HepG2 (cell line): ENCODE results near the gene GOLGA3. TPM values are rescaled to one million over a fixed set of nuclear protein-coding genes. Genes with fewer than 3 reads are reported as not detected.

Experiments used
- ATAC-seq: fragments of 200-7000 bp; cut with Tn5 transposase; 3 replicates; pipeline ENCODE4 v1.9.1; 2020; ENCODE audit warnings: mild to moderate bottlenecking, moderate library complexity
- BruUV-seq: library from RNA; stranded (reverse); fragments of 400-500 nt; replicated peaks from 2 replicates; lab custom pipeline; 2021; lab: Mats Ljungman, UMichigan
- CTCF ChIA-PET: fragments of 300-600 bp; formaldehyde crosslinking; extraction: SDS; loops from one replicate; lab custom pipeline; 2021; ENCODE audit warnings: low total read pairs, inconsistent platforms, low intra/inter-chr PET ratio; lab: Yijun Ruan, JAX
- POLR2A ChIA-PET: fragments of 350-600 bp; sonication (Branson Sonifier 250); formaldehyde crosslinking; loops from one replicate; lab custom pipeline; 2020; ENCODE audit warnings: antibody characterized with exemption, inconsistent platforms; lab: Yijun Ruan, JAX
- DNase-seq: peaks from one replicate; pipeline ENCODE4 v3.0.0-alpha.2; 2015; ENCODE audit warnings: low spot score
- FAIRE-seq: peaks from 3 replicates; lab custom pipeline; 2011; peaks lifted over from hg19 to GRCh38; lab: Jason Lieb, UNC
- H2AFZ ChIP-seq: one replicate; pipeline ENCODE4 v1.6.1; 2011; ENCODE audit warnings: low read length, inconsistent platforms
- H3K27ac ChIP-seq: fragments of 300-600 bp; 3 replicates; pipeline ENCODE4 v1.8.0; 2011; ENCODE audit warnings: mixed run types, mild to moderate bottlenecking, mixed read lengths, low read length, inconsistent platforms; ENCODE audit not compliant: insufficient read depth; ENCODE audit errors: extremely low read length
- H3K27me3 ChIP-seq, 2 experiments: fragments of 200-600 bp in 1 of 2; 2 replicates in 1 of 2; 3 replicates in 1 of 2; pipeline versions ENCODE4 v1.6.0 to v1.8.0; 2011; ENCODE audit warnings: low read length in 2 of 2, mild to moderate bottlenecking in 2 of 2, moderate library complexity in 2 of 2, inconsistent platforms in 1 of 2; ENCODE audit not compliant: insufficient read depth in 2 of 2, control insufficient read depth in 1 of 2
- H3K36me3 ChIP-seq, 2 experiments: fragments of 200-600 bp in 1 of 2; replicated peaks in 1 of 2; 2 replicates in 1 of 2; 3 replicates in 1 of 2; pipeline versions ENCODE4 v1.5.1 to v1.8.0; 2011; ENCODE audit warnings: low read length in 2 of 2, inconsistent platforms in 1 of 2; ENCODE audit not compliant: insufficient read depth in 2 of 2, control insufficient read depth in 1 of 2
- H3K4me1 ChIP-seq: 2 replicates; pipeline ENCODE4 v1.5.1; 2012; ENCODE audit warnings: low read length, inconsistent platforms; ENCODE audit not compliant: insufficient read depth
- H3K4me2 ChIP-seq: 2 replicates; pipeline ENCODE4 v1.6.0; 2011; ENCODE audit warnings: low read depth, low read length, inconsistent platforms
- H3K4me3 ChIP-seq, 3 experiments: fragments of 200-600 bp in 1 of 3; sonication (generic), shearing (Covaris generic) in 1 of 3; replicated peaks in 1 of 3; 2 replicates each; pipeline ENCODE4 v1.5.1; 2011 to 2016; ENCODE audit warnings: low read length in 3 of 3, inconsistent platforms in 2 of 3, low read depth in 2 of 3, mild to moderate bottlenecking in 2 of 3, control low read depth in 1 of 3, mixed read lengths in 1 of 3; ENCODE audit not compliant: insufficient read depth in 1 of 3
- H3K79me2 ChIP-seq: one replicate; pipeline ENCODE4 v1.6.1; 2011; ENCODE audit warnings: low read length, inconsistent platforms; ENCODE audit not compliant: insufficient read depth
- H3K9ac ChIP-seq: 2 replicates; pipeline ENCODE4 v1.6.0; 2011; ENCODE audit warnings: mild to moderate bottlenecking, low read depth, low read length, inconsistent platforms; ENCODE audit not compliant: insufficient read depth
- H3K9me3 ChIP-seq: 2 replicates; pipeline ENCODE4 v1.5.1; 2012; ENCODE audit warnings: mild to moderate bottlenecking, low read length
- H4K20me1 ChIP-seq: 2 replicates; pipeline ENCODE4 v1.6.0; 2011; ENCODE audit warnings: inconsistent platforms, mild to moderate bottlenecking, low read length, moderate library complexity; ENCODE audit not compliant: insufficient read depth
- GABPB1 ChIP-seq: IDR thresholded peaks from 2 replicates; pipeline ENCODE4 v1.6.1; 2016; ENCODE audit warnings: mild to moderate bottlenecking, missing genetic modification reagents, moderate library complexity, missing compliant biosample characterization
- GTF2F1 ChIP-seq: fragments of 150-350 bp; IDR thresholded peaks from 2 replicates; pipeline ENCODE4 v1.6.1; 2014; ENCODE audit warnings: low read length
- HNRNPLL ChIP-seq: fragments of 200-400 bp; formaldehyde crosslinking; IDR thresholded peaks from 2 replicates; pipeline ENCODE4 v1.6.1; 2017; ENCODE audit warnings: mild to moderate bottlenecking, low read depth, low read length; ENCODE audit not compliant: poor library complexity, severe bottlenecking
- MTA3 ChIP-seq: sonication (generic); formaldehyde crosslinking; IDR thresholded peaks from 2 replicates; pipeline ENCODE4 v1.4.0; 2020; ENCODE audit warnings: missing genetic modification reagents
- PCBP2 ChIP-seq: fragments of 200-400 bp; formaldehyde crosslinking; optimal IDR thresholded peaks from 2 replicates; pipeline ENCODE3; 2018; ENCODE audit warnings: low read length, low read depth; ENCODE audit not compliant: poor library complexity, severe bottlenecking
- ZBTB1 ChIP-seq: sonication (generic); formaldehyde crosslinking; IDR thresholded peaks from 2 replicates; pipeline ENCODE4 v1.4.0; 2020; ENCODE audit warnings: missing genetic modification reagents, borderline replicate concordance
- ZNF282 ChIP-seq: fragments of 450-650 bp; IDR thresholded peaks from 2 replicates; pipeline ENCODE4 v1.6.1; 2018; ENCODE audit not compliant: partially characterized antibody
- ZNF83 ChIP-seq: sonication (generic); formaldehyde crosslinking; IDR thresholded peaks from 2 replicates; pipeline ENCODE4 v1.4.0; 2020; ENCODE audit warnings: missing genetic modification reagents, mild to moderate bottlenecking, borderline replicate concordance
- WGBS: methylation state at CpG from one replicate; pipeline ENCODE4 v1.1.6; 2017; ENCODE audit warnings: low lambda C conversion rate; 5-methylcytosine and 5-hydroxymethylcytosine counted together
- in situ Hi-C: cut with HindIII; loops from 2 replicates; pipeline ENCODE4 v1.10.0; 2017; ENCODE audit warnings: low pct_unique_long_range_greater_than_20kb; ENCODE audit not compliant: extremely low pct_ligation_motif_present
- intact Hi-C: fragments of 100-400 bp; cut with micrococcal nuclease; formaldehyde crosslinking; loops from one replicate; pipeline ENCODE4 v1.10.0; 2022; ENCODE audit not compliant: unreplicated experiment
- polyA plus RNA-seq, 8 experiments: library from polyadenylated mRNA; depleted of rRNA in 3 of 8; stranded (reverse) in 7 of 8; unstranded in 1 of 8; fragments of >200 nt; fragmentation: Illumina TruSeq in 4 of 8; extraction: Trizol in 4 of 8; gene quantifications; 2 replicates each; pipeline versions ENCODE4 v1.2.1 to v1.2.3, GENCODE V29; 2011 to 2016; ENCODE audit warnings: low read depth in 4 of 8, missing spikeins in 1 of 8, mixed read lengths in 1 of 8; ENCODE audit not compliant: insufficient read depth in 1 of 8
- total RNA-seq, 5 experiments: library from RNA; depleted of rRNA; stranded (reverse); fragments of >200 nt; fragmentation: Illumina TruSeq; extraction: Trizol; gene quantifications; 2 replicates each; pipeline ENCODE4 v1.2.3, GENCODE V29; 2016; ENCODE audit warnings: low read depth in 1 of 5
- TF ChIP-seq, protein P1 (sequence below): sonication (generic); formaldehyde crosslinking; IDR thresholded peaks from 2 replicates; pipeline ENCODE4 v1.8.1; 2023; ENCODE audit warnings: missing genetic modification reagents, inconsistent platforms, borderline replicate concordance
- TF ChIP-seq, protein P2 (sequence below): sonication (generic); formaldehyde crosslinking; IDR thresholded peaks from 2 replicates; pipeline ENCODE4 v1.4.0; 2020; ENCODE audit warnings: missing genetic modification reagents
- TF ChIP-seq, protein P3 (sequence below): IDR thresholded peaks from 2 replicates; pipeline ENCODE4 v1.6.1; 2016; ENCODE audit warnings: control low read depth
- TF ChIP-seq, protein P4 (sequence below): sonication (generic); formaldehyde crosslinking; IDR thresholded peaks from 2 replicates; pipeline ENCODE4 v1.9.0; 2021; ENCODE audit warnings: missing genetic modification reagents, mild to moderate bottlenecking, borderline replicate concordance

GOLGA3 gene
- total and polyA plus RNA-seq, 2 of the 13 experiments (the other 11 are each of a cell fraction or from before 2014, with no cell fraction given), result 22.0 to 43.0 TPM

DNA sequence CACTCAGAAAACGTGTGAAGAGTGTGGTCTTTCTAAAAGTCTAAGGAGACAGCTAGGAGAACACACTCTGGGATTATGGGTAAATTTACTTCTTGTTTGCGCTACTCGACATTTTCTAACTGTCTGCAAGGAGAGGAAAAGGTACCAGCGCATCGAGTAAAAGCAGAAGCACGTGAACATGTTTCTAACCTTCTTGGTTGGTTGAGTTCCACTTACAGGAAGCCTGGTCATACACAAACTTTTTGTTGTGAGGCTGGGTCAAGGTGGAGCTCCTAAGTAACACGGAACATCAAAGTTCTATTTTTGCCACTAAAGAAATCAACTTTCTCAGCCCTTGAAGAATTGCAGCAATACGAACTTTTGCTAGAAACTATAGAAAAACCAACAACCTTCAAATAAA is 87.0 kb downstream of the GOLGA3 start:
- 94% methylated on average over 8 of the region's 8 CpGs for WGBS
- Histone ChIP-seq H3K4me1 (no peaks in the 10 kb centered on the region), H3K79me2 (peaks cover 13% of the 10 kb centered on the region), H3K9me3 (no peaks in the 10 kb centered on the region), H2AFZ (no peak overlapping the region), H3K9ac (no peak overlapping the region), H4K20me1 (no peaks in the 10 kb centered on the region), H3K4me3 (no peak overlapping the region), H3K27ac (no peak overlapping the region), H3K4me2 (no peak overlapping the region), H3K36me3 (peaks cover 41 to 78% of the 10 kb centered on the region in 2 experiments), H3K27me3 (no peaks in the 10 kb centered on the region)
- no TSS peak for BruUV-seq
- intact Hi-C loops, result no loop called here
- DNase-seq (no peak), FAIRE-seq (no peak), ATAC-seq (no peak)
- ChIA-PET CTCF (no interaction called here), POLR2A (no interaction called here)
- TF ChIP-seq GTF2F1 (no peak), GABPB1 (CRISPR knock-in tag) (no peak), ZBTB1 (CRISPR knock-in tag) (no peak), MTA3 (no peak), PCBP2 (no peak), ZNF282 (no peak), HNRNPLL (no peak), ZNF83 (CRISPR knock-in tag) (no peak)
- TF ChIP-seq, protein P1, sequence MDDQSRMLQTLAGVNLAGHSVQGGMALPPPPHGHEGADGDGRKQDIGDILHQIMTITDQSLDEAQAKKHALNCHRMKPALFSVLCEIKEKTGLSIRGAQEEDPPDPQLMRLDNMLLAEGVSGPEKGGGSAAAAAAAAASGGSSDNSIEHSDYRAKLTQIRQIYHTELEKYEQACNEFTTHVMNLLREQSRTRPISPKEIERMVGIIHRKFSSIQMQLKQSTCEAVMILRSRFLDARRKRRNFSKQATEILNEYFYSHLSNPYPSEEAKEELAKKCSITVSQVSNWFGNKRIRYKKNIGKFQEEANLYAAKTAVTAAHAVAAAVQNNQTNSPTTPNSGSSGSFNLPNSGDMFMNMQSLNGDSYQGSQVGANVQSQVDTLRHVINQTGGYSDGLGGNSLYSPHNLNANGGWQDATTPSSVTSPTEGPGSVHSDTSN (CRISPR knock-in tag), result no peak
- TF ChIP-seq, protein P2, sequence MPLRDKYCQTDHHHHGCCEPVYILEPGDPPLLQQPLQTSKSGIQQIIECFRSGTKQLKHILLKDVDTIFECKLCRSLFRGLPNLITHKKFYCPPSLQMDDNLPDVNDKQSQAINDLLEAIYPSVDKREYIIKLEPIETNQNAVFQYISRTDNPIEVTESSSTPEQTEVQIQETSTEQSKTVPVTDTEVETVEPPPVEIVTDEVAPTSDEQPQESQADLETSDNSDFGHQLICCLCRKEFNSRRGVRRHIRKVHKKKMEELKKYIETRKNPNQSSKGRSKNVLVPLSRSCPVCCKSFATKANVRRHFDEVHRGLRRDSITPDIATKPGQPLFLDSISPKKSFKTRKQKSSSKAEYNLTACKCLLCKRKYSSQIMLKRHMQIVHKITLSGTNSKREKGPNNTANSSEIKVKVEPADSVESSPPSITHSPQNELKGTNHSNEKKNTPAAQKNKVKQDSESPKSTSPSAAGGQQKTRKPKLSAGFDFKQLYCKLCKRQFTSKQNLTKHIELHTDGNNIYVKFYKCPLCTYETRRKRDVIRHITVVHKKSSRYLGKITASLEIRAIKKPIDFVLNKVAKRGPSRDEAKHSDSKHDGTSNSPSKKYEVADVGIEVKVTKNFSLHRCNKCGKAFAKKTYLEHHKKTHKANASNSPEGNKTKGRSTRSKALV, result no peak
- TF ChIP-seq, protein P3, sequence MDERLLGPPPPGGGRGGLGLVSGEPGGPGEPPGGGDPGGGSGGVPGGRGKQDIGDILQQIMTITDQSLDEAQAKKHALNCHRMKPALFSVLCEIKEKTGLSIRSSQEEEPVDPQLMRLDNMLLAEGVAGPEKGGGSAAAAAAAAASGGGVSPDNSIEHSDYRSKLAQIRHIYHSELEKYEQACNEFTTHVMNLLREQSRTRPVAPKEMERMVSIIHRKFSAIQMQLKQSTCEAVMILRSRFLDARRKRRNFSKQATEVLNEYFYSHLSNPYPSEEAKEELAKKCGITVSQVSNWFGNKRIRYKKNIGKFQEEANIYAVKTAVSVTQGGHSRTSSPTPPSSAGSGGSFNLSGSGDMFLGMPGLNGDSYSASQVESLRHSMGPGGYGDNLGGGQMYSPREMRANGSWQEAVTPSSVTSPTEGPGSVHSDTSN (CRISPR knock-in tag), result no peak
- TF ChIP-seq, protein P4, sequence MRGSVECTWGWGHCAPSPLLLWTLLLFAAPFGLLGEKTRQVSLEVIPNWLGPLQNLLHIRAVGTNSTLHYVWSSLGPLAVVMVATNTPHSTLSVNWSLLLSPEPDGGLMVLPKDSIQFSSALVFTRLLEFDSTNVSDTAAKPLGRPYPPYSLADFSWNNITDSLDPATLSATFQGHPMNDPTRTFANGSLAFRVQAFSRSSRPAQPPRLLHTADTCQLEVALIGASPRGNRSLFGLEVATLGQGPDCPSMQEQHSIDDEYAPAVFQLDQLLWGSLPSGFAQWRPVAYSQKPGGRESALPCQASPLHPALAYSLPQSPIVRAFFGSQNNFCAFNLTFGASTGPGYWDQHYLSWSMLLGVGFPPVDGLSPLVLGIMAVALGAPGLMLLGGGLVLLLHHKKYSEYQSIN (CRISPR knock-in tag), result no peak
- in situ Hi-C loops, result no loop called here
